Hepatic stellate cell (primary cell): ENCODE data around the gene IGF2.

Experiments used
- DNase-seq: peaks from one replicate; pipeline ENCODE4 v3.0.0; 2011; ENCODE audit warnings: low spot score

The IGF2 gene

DNA sequence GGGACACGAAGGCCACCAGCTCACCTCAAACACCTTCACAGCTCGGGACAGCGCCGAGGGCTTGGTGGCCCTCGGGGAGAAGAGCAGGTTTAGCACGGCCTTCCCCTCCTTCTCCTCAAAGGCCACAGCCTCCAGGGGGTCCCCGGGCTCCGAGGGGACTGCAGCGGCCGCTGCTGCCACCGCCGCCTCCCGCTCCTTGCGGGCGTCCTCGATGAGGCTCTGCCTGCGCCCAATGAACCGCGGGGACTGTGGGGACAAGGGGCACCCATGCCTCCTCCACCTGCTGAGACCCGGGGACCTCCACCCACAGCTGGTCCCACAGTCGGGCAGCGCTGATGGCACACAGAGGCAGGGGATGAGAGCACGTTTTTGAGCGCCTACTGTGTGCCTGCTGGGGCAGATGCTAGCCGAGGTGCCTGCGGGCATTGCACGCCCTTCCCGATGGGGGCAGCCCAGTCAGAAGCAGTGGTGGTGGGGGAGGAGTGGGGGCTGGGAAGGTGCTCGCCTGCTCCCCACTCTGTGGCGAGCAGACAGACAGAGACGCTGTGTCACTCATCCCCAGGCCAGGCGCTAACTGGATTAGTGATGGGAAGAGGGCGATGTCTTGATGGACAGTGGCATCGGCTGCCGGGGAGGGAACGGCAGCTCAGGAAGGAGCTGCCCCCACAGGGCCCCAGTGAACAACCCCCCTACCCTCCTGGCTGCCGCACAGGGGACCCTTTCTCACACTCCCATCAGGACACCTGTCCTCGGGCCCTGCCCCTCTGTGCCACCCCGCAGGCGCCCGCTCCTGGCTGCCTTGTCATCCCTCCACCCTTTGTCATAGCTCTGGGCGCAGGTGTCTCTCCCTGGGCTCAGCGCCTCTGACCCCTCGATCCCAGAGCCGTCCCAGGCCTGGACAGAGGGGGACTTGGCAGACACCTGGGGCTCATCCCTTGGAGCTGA is 30.7 kb upstream of the IGF2 start:
- no peak for DNase-seq

DNA sequence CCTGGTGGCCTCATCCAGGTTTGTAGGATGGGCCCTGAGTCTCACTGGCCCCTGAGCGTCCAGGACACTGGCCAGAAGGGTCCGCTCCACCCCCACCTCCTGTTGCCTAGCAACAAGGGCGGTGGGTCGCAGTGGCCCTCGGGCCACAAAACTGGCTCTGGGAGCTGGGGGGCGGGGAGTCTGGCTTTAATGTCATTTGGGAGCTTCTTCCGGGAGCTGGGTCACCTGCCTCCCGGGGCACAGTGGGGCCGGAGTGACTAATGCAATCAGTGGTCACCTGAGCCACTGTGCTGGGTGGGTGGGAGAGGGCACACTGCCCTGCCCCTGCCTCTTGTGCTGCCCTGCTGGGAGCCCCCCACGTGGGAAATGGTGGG is 29.8 kb upstream of the IGF2 start:
- no peak for DNase-seq

DNA sequence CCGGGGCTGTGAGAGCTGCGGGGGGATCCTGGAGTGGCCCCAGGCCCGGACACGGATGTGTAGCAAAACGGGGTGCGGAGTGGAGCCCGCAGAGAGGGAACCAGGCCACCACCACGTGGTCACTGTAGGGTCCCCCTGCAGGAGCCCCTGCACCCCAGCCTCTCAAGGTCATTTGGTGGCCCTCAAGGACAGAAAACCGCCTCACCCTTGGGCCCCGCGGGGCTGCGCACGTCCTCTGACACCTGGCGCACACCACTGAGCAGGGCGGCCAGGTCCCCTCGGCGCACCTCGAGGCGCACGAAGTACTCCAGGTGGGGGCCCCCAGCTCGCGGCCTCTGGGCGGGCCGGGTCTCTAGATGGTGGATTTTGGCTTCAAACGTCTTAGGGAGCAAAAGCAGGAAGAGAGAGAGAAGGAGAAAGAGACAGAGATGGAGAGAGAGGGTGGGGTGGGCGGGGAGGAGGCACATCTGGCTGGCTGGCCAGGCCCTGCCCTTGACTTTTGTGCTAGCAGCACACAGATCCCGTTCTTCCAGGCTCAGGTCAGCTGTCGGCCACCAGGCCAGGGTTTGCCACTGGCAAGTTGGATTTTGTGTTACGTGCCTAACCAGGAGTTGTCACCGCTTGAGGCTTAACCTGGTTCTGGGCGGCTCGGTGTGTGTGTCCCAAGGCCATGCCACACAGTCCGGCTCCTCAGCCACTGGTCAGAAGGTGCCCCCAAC is 29.3 kb upstream of the IGF2 start:
- DNase-seq: no peak

DNA sequence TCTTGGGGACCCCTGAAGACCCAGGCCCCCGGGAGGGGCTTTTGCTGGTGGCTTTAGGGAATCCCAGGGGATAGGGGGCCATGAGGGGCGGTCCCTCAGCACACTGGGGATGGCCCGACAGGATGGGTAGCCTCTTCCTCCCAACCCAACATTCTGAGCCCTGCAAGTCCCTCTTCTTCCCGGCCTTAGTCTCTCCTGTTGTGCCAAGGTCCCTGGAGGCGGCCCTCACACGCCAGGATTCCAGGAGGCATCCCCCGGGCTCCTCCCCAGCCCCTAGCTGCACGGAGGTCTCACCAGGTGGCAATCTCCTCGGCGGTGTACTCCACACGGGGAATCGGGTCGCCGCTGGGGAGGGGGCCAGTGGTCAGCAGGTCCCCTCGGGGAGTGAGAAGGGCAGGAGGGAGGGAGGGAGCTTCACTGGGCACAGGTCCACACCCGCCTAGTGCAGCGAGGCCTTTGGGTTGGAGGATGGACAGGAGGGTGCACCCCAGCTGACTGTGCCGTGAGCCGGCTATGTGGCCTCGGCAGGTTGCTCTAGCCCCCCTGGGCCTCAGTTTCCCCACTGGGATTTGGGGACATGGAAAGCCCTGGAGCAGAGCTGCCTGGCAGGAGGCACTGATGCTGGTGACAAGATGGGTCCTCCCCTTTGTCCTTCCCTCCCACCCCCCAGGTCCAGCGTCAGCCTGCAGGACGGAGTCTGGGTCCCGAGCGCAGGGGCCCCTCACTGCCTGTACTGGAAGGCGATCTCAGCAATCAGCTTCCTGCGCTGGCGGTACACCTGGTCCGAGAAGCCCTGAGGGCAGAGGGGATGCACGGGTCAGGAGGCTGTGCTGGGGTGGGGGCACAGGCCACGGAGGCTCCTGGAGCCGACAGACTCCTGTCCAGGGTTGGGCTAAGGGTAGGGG is 28.2 kb upstream of the IGF2 start:
- DNase-seq: no peak

DNA sequence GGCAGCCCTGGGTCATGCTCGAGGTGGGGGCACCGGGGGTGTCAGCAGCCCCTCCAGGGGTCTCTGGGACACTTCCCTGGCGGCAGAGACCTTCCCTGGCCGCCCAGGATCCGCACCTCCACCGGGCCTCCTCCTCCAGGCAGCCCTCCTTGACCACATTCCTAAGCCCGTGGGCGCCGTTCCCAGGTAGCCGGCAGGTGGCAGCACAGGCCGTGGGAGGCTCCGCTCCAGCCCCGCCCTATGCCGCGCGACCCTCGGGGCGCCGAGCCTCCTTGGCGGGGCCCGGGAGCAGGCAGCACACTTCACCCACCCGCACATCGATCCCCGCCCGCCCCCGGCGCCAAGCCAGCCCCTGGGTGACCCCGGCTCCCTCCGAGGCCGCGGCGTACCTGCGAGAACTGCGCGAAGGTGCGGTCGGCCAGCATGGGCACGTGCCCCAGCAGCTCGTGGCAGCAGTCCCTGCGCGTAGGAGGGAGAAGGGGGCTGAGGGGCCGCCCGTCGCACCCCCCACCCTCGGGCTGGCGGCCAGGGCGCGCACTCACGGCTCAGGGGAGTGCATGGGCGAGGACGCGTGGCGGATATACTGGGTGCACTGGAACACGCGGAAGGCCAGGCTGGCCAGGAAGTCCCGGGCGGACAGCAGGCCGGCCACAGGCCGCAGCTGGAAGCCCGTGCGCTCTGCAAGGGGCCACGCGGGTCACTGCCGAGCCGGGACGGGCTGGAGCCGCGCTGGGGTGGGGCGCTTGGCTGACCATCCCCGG is 27.1 kb upstream of the IGF2 start:
- no peak for DNase-seq

DNA sequence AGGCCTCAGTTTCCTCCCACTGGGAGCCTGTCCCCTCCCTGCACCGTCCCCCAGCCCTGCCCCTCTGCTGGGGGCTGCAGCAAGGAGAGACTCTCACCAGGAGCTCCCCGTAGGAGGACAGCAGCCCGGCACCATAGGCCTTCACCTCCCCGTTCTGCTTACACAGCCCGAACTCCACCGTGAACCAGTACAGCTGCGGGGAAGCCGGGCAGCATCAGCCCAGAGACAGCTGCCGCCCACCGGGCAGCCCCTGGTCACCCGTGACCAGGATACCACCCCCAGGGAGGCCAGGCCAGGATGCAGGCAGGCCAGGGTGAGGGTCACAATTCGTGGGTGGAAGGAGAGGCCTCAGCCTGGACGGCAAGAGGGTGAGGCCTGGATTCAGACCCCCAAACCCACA is 26.4 kb upstream of the IGF2 start:
- DNase-seq: no peak

DNA sequence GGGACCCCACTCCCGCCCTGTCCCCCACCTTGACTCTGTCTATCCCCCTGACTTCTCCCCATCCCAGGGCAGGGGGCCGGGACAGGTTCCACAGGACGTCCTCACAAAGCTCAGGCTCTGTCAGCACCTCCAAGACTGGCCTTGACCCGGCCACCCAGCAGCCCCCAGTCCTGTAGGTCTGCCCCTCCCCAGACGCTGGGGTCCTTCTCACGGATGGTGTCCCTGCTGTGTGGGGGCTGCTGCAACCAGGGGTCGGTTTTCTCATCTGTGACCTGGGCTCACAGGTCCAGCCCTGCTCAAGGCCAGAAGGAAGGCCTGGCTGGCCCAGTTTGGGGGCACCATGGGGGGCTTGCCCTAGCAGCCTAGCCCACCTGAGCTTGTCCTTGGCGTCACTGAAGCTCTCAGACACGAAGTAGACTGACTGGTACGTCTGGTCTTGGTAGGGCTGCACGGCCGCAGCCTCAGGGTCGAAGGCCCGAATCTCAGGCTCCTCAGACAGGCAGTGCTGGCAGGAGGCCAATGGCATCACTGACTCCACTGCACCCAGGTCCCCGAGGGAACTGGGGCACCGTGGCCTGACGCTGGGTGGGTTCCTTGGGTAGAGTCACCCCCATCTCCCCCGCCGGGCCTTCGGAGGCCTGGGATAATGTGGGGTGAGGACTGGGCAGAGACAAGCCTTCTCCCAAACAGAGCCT is 25.8 kb upstream of the IGF2 start:
- DNase-seq: no peak

DNA sequence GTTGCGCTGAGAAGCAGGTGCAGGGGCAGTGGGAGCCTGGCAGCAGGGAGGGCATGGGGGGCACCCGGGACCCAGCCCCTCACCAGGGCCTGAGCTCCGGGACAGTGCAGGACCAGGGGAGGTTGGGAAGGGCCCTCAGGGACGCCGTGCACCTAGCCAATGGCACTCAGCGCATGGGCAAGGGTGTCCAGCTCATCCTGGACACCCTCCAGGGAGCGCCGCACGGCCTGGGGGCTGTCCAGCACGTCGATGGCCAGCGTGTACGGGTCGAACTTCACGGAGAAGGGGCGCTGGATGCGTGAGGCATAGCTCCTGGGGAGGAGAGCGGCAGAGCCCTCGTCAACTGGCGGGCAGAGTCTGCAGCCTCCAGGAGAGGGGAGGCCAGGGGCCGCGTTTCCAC is 24.9 kb upstream of the IGF2 start:
- no peak for DNase-seq

DNA sequence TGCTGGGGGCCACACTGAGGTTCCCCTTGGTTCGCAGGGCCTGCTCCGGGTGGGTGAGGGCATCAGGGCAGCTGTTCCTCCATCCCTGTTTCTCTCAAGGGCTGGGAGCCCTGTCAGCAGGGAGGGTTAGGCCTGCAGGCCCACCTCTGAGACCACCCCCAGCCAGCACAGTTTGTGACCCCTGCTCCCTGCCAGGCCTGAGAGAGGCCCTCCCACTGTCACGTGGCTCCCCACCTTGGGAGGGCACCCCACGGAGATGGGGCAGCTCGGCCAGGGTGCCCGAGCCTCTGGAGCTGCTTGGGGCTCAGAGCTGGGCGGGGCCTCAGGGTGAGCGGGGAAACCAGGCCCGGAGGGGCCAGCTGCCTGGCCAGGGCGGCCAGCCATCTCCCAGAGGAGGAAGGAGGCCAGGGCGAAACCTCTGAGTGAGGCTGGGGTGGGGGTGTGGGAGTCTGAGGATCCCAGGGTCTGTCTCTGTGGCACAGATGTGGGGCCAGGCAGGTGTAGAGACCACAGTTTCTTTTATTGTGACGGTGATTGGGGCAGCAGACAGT is 24.3 kb upstream of the IGF2 start:
- no peak for DNase-seq

DNA sequence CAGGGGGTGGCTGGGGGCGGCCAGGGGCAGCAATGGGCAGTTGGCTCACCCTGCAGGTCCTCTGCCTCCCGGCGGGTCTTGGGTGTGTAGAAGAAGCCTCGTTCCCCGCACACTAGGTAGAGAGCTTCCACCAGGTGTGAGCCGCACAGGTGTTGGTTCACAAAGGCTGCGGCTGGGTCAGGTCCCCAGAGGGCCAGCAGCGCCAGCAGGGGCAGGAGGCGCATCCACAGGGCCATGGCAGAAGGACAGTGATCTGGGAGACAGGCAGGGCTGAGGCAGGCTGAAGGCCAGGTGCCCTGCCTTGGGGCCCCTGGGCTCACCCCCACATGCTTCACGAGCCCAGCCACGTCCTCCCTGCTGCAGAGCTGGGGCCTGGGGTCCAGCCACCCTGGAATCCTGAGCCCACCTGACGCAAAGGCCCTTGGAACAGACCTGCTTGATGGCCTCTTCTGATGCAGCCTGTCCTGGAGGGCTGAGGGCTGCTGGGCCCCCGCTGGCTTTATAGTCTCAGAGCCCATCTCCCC is 21.6 kb upstream of the IGF2 start, which contains the start of gene INS:
INS (minus strand) TSS at position 474 of the 524 bp plus-strand sequence; CDS start at position 236, 238 bp downstream.
- no peak for DNase-seq

DNA sequence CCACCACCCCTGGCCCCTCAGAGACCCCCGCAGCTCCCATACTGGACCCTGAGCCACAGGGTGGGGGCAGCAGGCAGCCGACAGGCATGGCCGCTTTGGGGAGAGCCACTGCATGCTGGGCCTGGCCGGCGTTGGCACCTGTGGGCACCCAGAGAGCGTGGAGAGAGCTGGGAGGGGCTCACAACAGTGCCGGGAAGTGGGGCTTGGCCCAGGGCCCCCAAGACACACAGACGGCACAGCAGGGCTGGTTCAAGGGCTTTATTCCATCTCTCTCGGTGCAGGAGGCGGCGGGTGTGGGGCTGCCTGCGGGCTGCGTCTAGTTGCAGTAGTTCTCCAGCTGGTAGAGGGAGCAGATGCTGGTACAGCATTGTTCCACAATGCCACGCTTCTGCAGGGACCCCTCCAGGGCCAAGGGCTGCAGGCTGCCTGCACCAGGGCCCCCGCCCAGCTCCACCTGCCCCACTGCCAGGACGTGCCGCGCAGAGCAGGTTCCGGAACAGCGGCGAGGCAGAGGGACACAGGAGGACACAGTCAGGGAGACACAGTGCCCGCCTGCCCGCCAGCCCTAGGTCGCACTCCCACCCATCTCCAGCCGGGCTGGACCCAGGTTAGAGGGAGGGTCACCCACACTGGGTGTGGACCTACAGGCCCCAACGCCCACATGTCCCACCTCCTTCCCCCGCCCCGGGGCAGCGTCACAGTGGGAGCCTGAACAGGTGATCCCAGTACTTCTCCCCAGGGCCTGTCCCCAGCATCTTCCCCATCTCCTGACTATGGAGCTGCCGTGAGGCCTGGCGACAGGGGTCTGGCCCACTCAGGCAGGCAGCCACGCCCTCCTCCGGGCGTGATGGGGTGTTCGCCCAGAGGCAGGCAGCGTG is 20.6 kb upstream of the IGF2 start:
- no peak for DNase-seq

DNA sequence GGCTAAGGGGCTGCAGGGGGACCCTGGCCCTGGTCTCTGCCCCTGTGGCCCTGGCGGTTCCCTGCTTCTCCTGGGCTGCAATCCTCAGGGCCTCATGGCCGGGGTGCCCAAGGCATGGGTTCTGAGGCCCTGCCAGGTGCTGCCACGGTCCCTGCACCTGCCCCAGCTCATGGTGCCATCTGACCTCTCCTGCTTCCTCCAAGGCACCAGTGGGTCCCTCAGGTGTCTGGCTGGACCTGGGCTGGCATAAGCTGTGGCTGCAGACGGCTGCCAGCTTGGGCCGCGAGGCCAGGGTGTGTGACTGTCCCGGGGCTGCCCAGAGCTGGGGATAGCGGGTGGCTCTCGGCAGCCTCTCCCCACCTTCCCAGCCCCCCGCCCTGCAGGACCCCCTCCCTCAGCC is 19.8 kb upstream of the IGF2 start:
- DNase-seq: no peak

DNA sequence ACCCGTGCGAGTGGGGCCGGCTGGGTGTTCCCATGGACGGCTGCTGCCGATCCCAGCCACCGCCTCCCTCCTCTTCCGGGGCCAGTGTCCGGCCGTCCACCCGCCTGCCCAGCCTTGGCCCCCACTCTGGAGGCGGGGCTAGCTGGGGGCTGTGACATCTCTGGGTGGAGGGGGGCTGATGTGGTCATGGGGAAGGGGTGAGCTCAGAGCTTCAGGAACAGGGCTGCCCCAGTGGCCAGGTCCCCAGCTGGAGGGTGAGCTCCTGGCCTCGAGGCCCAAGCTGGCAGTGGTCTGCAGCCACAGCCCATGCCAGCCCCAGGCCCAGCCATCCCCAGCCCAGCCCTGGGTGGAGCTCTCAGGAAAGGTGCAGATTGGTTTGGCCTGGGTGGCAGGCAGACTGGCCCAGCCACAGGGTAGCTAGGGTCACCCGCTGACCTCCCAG is 19.1 kb upstream of the IGF2 start:
- DNase-seq: no peak

DNA sequence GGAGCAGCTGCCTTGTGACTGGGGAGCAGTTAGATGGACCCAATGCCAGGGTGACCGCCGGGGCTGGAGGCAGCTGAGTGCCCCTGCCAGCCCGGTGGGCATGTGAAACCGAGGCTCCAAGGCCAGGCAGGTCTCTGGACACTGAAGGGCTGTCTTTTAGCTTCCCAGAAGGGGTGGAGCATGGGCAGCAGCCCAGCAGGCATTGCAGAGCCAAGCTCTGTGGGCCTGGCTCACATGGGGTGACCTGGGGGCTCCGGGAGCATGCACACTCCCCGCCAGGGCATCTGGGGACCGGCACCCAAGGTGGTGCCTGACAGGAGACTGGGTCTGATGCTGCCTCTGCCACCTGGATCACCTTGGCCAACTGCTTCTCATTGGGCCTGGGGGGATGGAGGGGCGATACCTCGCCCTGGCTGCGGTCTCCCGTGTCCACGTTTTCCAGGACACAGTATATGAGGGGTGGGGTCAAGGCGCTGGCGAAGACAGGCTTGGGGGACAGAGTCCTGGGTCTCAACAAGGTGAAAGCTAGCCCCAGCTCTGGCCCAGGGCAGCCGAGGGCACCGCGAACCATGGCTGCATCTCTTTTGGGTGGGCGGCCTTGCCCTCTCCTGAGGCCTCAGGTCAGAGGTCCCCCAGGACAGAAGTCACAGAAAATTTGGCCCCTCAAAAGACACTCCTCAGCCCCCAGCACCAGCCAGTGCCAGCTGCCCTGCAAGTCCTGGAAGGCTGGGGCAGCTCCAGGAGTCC is 18.3 kb upstream of the IGF2 start:
- no peak for DNase-seq

DNA sequence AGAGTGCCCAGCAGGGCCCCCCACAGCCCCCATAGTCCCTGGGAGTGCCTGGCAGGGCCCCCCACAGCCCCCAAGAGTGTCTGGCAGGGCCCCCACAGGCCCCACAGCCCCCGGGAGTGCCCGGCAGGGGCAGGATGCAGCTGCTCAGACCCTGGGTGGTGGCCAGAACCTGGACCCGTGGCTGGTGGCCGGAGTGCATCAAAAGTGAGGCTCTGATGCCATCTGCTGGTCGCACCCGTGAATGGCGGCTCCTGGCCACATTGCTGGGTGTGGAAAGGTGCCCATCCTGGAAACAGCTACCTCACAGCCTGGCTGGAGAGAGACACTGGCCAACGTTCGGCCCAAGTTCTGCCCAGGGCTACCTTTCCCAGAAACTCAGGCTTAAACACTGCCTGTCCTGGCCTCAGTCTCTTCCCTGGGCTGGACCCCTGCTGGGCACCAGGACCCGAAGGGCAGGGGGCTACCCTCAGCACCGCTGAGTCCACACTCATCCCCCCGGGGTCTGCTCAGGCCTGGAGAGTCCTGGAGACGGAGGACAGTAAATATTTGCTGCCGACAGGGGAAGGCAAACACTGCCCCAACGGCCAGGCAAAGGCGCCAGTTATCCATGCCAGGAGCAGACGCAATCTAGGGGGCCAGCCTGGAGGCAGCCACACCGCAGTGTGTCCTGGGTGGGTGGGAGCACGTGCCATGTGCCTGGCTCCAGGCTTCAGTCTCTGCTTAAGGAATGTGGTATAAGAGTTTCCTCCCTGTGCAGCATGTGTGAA is 17.4 kb upstream of the IGF2 start:
- DNase-seq: peak; percentile 90

DNA sequence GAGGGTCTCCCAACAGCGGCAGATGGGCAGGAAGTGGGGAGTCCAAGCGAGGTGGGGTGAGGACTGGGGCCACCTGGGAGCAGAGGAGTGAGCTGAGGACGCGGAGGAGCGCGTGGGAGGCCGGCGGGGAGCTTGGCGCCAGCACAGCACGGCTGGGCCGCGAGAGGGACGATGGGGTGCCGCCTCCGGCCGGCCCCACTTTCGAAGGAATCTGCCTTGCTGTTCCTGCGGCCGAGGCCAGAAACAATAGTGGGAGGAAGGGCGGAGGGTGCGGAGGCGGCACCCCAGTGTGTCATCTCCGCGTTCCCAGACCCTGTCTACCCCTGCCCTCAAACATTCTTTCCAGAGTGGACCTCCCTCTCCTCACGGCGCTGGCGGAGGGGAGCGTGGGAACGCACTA is 16.3 kb upstream of the IGF2 start:
- DNase-seq: no peak

DNA sequence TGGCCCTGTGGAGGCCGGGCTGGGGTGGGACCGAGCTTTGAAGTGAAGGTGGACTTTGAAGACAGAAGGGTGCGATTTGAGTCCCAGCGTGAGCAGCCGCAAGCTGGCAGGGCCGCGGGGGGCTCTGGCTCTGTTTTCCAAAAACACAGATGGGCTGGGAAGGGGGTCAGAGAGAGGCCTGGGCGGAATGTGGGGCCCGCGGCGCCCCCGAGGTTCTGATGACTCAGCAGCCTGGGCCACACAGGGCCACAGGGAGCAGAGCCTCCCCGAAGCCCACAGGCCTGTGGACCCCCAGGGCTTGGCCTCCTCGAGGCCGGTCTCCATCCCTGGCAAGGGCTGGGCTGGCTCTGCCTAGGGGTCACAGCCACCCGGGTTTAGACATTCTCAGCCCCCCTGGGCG is 15.7 kb upstream of the IGF2 start:
- DNase-seq: no peak

DNA sequence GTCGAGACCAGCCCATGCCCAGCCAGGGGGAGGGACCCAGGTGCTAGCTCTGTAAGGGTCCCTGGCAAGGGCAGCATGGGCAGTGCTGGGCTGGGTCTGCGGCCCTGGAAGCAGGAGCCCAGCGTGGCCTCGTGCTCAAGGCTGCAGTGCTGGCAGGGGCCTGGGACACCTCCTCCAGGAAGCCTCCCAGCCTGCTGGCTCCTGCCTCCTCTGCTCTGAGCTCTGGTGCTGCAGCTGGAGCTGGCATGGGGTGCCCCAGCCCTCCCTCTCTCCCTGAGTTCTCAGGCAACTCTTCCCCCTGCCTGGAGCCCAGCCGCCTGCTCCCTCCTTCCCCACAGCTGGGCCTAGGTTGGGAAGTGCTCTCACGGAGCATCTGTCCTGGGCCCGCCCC is 15.0 kb upstream of the IGF2 start:
- no peak for DNase-seq
